AML-193 (cell line): ENCODE data around the gene ZNF221.

ENCODE experiments used
- DNase-seq, 2 experiments: peaks; one replicate each; lab custom pipeline; 2025; lab: John Stamatoyannopoulos, UW

The ZNF221 gene

DNA sequence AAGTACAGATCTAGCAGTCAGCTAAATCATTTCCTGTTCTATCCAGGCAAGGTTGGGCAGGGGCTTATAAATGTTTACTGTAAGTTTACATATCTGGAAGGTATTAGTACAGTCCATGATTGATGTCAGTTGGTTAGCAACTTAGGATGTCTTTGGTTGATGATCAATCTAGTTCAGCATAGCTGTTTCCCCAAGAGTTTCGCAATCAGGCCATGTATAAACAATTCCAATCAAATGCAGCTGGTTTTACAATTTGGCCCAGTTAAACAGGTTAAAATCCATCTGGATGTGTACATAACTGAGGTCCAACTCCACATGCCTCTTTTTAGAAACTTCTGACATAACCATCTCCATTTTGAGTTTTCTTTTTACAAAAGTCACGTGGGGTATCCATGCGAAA, 6.9 kb downstream of the ZNF221 start:
- DNase-seq, result no peak

DNA sequence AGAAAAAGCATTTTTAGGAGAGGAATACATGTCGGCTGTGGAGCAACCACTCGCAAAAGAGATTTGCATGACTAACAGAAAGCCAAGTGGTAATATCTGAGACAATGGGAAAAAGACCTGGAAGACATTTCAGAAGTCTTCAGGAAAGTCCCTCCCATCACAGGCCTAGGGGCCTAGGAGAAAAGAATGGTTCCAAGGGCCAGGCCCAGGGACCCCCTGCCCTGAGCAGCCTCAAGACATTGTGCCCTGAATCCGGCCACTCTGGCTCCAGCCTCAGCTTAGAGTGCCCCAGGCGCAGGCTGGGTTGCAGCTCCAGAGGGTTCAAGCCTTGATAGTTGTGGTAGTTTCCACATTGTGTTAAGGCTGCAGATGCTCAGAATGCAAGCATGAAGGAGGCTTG, 9.4 kb downstream of the ZNF221 start:
- no peak for DNase-seq

- DNase-seq, result no peak
Measured at GRCh38 chr19:43966079-43966694, 15.2 kb downstream of the ZNF221 start.

DNA sequence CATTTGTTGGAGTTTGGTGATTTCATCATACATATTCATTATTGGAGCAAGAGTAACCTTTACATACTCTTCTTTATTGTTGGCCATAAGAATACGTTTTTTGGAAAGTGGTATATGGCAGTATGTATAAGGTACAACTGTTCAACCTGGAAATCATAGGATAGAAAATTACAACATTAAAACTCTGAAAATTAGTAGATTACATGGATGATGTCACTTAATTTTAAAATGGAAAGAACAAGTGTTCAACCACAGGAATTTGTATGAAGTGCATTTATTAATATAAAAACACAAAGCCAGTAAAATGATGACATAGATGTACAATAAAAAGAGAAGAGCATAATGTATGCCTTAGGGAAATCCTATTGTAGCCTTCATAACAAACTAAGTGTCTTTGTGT, 25.7 kb downstream of the ZNF221 start:
- DNase-seq, result no peak

- DNase-seq, result no peak
Measured at GRCh38 chr19:43983544-43983911, 32.5 kb downstream of the ZNF221 start.

DNA sequence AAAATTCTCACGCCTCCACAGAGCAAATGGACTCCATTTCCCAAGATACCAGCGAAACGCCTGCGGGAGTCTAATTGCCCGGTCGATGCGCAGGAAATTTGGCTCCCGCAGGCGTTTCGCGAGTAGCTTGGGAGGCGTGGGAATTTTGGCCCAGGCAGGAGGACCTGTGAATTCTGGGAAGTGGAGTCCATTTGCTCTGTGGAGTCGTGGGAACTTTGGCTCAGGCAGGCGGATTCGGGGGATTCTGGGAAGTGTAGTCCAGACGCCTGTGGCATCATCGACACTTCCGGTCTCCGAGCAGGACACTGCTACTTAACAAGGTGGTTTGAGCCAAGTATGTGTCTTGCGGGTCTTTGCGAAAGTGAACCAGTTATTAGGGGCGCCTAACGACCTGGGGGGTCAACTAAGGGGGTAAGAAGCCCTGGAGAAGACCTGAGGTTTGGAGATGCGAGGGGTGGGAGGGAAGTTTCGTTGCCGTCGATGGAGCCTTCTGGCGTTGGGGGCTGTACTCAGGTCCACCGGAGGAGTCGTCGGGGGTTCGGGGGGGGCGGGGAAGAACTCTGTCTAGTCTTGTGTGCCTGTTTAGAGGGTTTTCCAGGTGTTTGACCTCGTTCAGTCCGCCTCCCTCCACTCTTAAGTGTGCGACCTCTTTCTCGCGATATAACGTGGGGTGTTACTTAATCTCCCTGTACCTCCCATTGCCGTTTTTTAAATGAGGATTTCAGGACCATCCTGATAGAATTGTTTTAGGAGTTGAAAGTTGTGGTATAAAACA, 33.1 kb downstream of the ZNF221 start, which contains the start of gene ZNF155:
ZNF155 (plus strand) TSS at position 277 of the 775 bp plus-strand sequence. CDS start 4,356 bp downstream, outside the sequence.
- peak; percentile 85 to 89 for DNase-seq

DNA sequence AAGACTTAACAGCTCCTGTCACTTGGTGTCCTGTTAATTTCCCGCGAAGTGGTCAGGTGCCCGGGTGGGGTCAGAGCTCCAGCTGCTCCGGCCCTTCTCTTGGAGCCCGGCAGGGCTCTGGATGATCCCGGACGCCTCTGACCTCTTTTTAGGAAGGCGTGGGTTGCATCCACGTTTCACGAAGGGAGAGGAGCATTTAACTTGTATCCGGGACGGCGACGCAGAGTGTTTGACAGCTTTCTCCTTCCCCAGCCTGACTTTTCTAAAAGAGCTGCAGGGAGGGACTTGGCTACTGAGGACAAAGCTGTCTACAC, 33.6 kb downstream of the ZNF221 start:
- peak in 1 of 2 experiments; percentile 49 for DNase-seq

DNA sequence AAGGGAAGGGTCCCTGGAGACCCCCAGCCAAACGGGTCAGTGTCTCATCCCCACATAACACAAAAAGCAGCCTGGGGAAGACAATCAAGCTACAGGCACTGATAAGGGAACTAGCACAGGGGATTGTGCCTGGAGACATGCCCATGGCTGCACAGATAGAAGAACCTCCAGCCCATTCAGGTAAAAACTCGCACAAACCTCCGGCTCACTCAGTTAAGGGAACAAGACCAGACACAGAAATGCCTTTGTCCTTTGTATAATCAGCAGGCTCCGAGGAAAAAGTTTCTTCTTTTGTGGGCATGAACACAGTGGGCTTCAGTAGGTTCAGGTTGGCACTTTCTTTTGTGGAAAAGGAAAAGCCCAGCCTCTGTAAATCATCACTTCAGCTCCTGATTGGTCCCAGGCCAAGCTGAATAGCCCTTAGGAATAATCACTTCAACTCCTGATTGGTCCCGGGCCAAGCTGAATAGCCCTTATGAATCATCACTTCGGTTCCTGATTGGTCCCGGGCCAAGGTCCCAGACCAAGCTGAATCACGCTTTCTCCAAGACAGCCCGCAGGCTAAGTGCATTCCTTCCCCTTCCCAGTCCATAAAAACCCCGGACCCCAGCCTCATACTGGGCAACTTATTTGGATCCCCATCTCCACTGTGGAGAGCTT, 46.7 kb downstream of the ZNF221 start:
- DNase-seq, result no peak

GRCh38 chr19:44002212-44002565, 51.2 kb downstream of the ZNF221 start:
- no peak for DNase-seq

GRCh38 chr19:44002566-44003460, 51.8 kb downstream of the ZNF221 start, which contains the start of gene ZNF230:
Gene ZNF230, plus strand, starts transcription at chr19:44002957. Its CDS starts 4,122 bp downstream, at chr19:44007079.
- peak; percentile 95 to 97 for DNase-seq

- DNase-seq, result peak; percentile 34 to 44
Measured at GRCh38 chr19:44003461-44004009, 52.5 kb downstream of the ZNF221 start.

- DNase-seq, result peak; percentile 72 to 74
Measured at GRCh38 chr19:44005973-44006372, 54.9 kb downstream of the ZNF221 start.

- DNase-seq, result no peak
Measured at GRCh38 chr19:44007473-44007872, 56.4 kb downstream of the ZNF221 start.

DNA sequence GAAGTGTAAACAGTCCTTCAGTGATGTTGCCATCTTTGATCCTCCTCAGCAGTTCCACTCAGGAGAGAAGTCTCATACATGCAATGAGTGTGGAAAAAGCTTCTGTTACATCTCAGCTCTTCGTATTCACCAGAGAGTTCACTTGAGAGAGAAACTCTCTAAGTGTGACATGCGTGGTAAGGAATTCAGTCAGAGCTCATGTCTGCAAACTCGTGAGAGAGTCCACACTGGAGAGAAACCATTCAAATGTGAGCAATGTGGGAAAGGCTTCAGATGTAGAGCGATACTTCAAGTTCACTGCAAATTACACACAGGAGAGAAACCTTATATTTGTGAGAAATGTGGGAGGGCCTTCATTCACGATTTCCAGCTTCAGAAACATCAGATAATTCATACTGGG, 59.4 kb downstream of the ZNF221 start:
- DNase-seq, result no peak
